Ovary (tissue), 3 donors: ENCODE results near the gene ANKRD22.

Experiments
- POLR2A ChIP-seq: fragments of 450-650 bp; IDR thresholded peaks from one replicate; pipeline ENCODE4 v1.6.1; 2017; ENCODE audit warnings: antibody characterized with exemption, mild to moderate bottlenecking, moderate library complexity
- TF ChIP-seq, protein P1 (sequence below), 3 donors: fragments of 450-650 bp in 2 of 3; fragments of 200-600 bp in 1 of 3; IDR thresholded peaks; one replicate each; pipeline versions ENCODE4 v1.5.1 to v1.8.0; 2016 to 2022; ENCODE audit warnings: antibody characterized with exemption in 3 of 3, mild to moderate bottlenecking in 1 of 3
- donor health status: DM: no; HTN: no; CAD: no.

DNA sequence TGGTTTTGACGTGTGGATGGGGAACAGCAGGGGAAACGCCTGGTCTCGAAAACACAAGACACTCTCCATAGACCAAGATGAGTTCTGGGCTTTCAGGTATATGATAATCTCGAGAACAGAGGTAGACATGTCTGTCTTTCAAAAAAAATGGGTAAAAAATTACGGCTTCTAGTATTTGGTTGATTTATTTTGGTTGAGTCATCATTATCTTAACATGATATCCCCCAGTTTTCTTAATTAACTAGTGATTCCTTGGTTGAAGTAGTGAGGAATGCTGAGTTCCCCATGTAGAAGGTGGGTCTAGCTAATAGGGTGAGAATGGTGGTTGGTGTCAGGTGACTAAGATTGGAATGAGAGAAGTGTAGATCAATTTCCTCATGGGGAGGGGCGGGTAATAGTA is 38.4 kb downstream of the ANKRD22 start:
- TF ChIP-seq, protein P1, sequence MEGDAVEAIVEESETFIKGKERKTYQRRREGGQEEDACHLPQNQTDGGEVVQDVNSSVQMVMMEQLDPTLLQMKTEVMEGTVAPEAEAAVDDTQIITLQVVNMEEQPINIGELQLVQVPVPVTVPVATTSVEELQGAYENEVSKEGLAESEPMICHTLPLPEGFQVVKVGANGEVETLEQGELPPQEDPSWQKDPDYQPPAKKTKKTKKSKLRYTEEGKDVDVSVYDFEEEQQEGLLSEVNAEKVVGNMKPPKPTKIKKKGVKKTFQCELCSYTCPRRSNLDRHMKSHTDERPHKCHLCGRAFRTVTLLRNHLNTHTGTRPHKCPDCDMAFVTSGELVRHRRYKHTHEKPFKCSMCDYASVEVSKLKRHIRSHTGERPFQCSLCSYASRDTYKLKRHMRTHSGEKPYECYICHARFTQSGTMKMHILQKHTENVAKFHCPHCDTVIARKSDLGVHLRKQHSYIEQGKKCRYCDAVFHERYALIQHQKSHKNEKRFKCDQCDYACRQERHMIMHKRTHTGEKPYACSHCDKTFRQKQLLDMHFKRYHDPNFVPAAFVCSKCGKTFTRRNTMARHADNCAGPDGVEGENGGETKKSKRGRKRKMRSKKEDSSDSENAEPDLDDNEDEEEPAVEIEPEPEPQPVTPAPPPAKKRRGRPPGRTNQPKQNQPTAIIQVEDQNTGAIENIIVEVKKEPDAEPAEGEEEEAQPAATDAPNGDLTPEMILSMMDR (IDR thresholded peaks at IDR 0.05), result no peak
- no peak for TF ChIP-seq POLR2A
